GM12873 (cell line): ENCODE data around the gene MTSS2.

Experiments used
- CTCF ChIP-seq: IDR thresholded peaks from 2 replicates; pipeline ENCODE4 v1.5.1; 2012; ENCODE audit warnings: low read depth, mild to moderate bottlenecking, moderate library complexity, low read length, control low read depth; ENCODE audit not compliant: insufficient read depth; ENCODE audit errors: missing control alignments

Gene MTSS2

GRCh38 chr16:70712942-70713341 is 27.1 kb upstream of the MTSS2 start:
- TF ChIP-seq CTCF, result no peak

GRCh38 chr16:70712359-70712758 is 26.5 kb upstream of the MTSS2 start:
- TF ChIP-seq CTCF, result no peak

- no peak for TF ChIP-seq CTCF
Observed at GRCh38 chr16:70711211-70712031, 25.6 kb upstream of the MTSS2 start.

GRCh38 chr16:70710422-70711210 is 24.8 kb upstream of the MTSS2 start:
- no peak for TF ChIP-seq CTCF

- TF ChIP-seq CTCF, result no peak
Observed at GRCh38 chr16:70709942-70710341, 24.1 kb upstream of the MTSS2 start.

- TF ChIP-seq CTCF, result no peak
Observed at GRCh38 chr16:70709457-70709856, 23.6 kb upstream of the MTSS2 start.

GRCh38 chr16:70708366-70709246 is 22.8 kb upstream of the MTSS2 start:
- TF ChIP-seq CTCF, result no peak
